GM18907 (cell line): ENCODE measurements around the gene ANO6.
"Not testable (repeated sequence)": the region's sequence is repeated elsewhere in the genome, so short reads cannot be mapped to it uniquely, and the experiment has no call there.

Source experiments
- ATAC-seq: cut with Tn5 transposase; IDR thresholded peaks from one replicate; pipeline ENCODE4 v1.9.1; 2021; ENCODE audit warnings: mild to moderate bottlenecking, moderate library complexity; ENCODE audit not compliant: unreplicated experiment

The ANO6 gene

DNA sequence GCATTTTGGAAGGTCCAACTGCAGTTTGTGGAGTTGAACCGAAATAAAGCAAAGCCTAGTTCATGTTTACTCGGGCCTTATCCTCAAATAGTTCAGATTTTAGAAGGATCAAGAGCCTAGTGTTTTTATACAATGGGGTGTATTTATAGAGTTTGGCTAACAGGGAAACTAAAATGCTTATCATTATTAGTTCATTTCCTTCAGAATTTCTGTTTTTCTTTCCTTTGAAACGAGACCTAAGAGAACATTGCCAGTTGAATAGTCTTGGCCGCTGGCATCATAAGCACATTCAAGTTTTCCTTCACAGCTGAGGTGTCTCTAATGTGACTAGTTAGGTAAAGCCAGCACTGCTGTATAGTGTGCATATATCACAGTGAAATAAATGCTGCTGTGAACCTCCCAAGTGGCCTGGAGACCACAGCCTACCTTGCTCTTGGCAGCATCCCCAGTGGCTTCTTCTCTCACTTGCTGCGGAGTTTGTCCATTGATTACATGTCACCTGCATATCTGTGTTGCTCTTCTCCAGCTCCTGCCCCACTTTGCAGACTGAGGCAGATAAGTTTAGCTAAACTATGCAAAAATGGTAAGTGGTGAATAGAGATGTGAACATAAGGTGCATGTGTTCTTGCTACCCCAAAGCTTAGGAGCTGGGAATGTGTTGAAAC lies 88.8 kb downstream of the ANO6 start:
- no peak for ATAC-seq

DNA sequence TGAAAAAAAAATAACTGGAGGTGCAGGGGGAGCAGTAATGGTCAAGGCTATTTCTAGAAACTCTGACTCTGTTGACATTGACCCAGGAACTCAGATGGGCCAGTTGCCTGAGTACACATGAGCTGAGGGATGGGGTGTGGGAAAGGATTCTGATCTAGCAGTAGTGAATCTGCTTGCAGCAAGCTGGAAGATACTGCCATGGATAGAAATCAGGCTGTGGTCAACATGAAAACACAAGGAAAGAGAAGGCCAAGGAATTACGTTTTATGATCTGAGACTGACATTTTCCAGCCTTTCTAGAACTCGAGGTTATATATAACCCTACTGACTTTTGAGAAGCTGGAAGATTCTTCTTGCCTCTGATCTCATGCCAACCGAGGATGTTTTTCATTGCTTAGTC lies 90.0 kb downstream of the ANO6 start:
- no peak for ATAC-seq

DNA sequence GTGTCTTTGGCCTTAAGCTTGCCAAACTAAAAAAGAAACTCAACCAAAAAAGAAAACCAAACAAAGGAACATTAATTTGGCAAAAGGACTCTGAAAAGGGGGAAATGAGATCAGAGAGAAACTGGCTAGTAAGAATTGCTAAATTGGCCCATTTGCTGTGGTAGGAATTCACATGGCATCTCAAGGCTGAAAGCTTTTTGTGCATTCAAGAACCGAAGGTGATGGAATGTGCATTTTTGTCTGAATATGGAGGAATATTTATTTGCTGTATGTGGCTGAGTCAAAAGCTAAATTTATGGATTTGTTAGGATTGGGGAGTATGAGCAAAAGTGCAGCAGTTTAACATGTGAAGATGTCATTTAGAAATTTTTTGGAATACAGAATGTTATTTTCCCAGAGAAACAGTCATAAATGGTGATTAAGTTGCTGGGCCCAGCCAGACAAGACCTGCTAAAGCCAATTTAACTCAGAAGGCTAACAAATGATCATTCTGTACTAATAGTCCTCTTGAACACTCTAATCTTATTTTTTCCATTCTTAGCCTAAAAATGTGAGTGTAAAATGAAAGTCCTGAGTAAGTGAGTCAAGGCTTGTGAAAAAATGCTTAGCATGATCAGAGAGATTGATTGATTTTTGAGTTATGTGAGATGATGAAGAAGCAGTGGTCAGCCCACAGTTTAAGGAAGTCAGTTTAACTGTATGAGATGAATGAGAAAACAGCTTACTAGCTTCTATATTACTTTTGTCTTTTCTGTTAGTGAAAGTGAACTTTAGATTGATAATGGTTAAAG lies 94.1 kb downstream of the ANO6 start:
- ATAC-seq = no peak

DNA sequence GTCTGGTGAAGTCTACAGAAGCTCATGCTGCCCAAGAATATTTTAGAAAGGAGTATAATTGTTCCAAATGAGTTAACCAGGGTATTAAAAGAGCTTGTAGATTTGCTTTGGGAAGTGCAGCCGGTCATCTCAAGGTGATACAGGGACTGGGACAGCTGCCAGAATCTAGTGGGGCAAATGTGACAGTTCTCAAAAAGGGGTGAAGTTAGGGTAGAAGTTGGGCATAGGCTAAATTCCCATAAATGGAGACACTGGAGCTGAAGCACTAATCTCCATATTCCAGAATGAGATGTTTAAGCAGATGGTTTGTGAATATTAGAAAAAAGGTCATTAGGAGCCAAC lies 94.7 kb downstream of the ANO6 start:
- no peak for ATAC-seq

DNA sequence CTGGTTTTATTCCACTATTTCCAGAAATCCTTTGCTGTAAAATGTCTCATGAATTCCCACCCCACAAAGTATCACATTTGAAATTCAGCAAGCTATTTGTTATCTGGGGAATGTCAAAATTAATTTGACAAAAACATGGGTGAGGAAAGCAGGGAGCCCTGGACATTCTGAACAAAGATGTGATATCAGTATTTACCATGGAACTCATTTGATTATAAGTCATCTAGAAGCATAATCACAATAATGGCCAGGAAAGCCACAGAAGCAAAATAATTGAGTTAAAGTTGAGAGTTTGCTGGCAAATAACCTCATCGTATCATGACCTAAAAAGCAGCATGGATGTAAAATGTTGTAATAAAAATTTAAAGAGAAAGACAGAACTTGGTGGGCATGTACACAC lies 96.1 kb downstream of the ANO6 start:
- ATAC-seq = no peak

DNA sequence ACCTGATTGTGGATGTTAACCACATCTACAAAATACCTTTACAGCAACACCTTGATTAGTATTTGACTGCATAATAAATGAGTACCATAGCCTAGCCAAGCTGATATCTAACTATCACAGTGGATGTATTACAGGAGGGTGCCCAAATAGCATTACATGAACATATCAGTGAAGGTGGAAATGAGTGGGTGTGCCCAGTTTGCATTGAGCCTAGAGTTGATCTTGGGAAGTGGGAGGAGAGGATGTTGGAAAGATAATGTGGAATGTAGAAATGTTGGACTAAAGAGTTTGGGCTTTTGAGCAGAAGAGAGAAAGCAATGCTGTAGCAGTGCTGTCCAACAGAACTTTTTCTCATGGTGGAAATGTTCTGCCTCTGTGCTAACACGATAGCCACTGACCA lies 98.9 kb downstream of the ANO6 start:
- no peak for ATAC-seq

DNA sequence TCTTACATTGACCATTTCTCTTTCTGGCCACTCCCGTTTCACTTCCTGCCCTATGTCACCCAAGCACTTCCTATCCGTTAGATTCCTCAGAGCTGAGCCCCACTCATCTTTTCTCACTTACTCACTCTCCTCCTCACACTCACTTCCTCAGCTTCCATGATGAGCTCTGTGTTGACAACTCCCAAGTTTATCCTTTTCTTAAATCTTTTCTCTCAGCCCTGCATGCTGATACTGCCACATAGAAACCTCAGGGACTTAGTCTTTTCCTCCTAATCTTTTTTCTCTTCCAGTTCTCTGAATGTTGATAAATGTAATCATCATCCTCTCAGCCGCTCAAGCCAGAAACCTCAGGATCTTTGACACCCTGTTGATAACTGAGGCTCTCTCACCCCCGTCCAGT lies 99.6 kb downstream of the ANO6 start:
- no peak for ATAC-seq

DNA sequence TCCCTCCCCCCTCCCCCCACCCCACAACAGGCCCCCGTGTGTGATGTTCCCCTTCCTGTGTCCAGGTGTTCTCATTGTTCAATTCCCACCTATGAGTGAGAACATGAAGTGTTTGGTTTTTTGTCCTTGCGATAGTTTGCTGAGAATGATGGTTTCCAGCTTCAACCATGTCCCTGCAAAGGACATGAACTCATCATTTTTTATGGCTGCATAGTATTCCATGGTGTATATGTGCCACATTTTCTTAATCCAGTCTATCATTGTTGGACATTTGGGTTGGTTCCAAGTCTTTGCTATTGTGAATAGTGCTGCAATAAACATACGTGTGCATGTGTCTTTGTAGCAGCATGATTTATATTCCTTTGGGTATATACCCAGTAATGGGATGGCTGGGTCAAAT lies 101.4 kb downstream of the ANO6 start:
- ATAC-seq = not testable (repeated sequence)

DNA sequence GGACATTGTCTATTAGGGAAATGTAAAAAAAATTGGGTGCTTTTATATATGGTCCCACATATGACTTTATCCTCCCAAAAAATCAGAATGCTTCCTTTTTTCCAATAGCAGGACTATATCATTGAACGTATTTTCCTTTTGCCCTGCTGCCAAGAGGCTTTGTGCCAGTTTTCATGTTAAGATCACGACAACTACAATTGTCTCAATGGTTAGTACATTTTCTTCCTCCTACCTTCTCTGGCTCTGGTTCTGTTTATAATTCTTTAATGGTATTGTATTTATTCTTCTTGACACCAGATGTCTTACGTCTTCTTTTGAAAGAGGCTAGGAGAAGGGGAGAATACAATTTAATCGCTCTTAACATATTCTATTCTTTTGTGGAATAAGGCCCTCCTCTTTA lies 106.9 kb downstream of the ANO6 start:
- ATAC-seq = no peak

DNA sequence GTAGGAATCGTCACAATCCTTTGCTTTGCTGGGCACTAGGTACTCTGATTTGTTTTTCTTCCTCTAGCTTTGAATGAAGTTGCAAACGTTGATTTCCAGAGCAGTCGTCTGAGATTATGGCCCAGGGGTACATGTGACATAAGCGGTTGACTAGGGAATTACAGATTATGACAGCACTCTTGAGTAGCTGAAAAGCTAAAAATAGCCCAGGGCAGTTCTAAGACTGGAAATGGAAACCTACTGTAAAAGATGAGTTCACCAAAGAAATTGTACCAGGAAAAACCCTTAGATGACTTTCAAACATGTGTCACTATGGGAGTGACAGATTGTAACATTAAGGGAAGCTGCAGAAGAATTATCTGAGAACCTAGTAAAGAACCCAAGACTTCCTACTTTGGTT lies 108.5 kb downstream of the ANO6 start:
- ATAC-seq = no peak

DNA sequence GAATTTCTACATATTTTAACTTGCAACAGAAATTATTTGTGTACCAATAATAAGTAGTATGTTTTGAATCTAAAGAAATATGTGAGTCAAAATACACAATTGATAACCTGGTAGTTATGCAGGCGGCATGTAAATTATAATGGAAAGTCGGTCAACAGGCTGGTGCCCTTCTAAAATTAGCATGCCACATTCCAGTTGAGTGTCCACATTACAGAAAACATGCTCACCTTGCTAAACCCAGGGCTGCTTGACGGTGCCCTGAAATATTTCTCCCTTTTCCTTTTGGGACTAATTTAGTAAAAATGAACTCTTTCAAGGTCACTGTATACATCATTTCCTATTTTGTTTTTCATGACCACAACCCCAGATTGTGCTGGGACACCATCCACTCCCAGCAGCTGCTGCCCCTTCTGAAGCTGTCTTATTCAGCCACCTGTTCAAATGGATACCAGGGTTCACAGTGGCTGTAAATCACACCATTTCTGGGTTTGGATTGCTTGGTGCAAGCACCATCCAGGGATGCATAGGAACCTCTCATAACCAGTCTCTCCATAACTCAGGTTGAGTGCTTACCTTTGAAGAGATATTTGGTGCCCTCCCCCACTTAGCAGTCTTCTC lies 110.6 kb downstream of the ANO6 start:
- ATAC-seq = no peak

DNA sequence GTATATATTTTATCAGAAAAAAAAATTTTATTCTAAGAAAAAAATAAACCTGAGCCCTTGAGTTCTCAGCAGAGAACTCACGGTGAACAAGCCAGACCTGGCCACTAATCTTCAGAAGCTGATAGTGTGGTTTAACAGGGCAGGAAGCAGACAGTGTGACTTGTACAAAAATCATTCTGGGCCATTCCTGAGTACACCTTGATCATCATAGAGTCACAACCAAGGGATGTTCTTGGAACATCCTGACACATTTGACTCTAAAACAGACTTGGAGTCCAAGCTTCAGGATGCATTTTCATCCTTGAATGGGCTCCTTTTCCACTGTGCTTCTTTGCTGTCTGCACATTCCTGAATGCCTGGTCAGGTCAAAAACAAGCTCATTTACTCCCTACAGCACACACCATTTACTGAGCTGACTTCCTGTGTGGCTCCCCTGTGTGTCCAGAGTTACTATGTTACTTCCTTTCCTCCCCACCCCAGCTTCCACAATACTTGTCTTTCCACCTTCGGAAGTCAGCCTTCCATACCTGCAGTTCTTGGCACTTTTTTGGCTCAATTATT lies 112.0 kb downstream of the ANO6 start:
- ATAC-seq = no peak

DNA sequence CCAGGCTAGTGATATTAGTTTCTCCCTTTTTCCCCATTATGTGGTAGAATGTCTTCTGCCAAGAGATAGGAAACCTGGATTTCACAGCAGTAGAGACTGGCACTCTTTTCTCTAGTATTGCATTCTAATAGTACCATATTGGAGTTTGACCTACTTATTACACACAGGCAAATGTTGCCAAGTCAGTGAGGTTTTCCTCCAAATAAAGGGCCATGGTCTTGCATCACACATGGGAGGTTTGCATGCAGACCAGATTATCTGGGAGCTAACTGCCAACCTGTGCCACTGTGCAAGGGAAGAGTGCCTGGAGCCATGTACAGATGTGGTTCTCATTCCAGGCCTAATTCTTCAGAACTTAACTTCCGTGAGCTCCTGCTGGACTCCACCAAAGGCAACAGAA lies 113.3 kb downstream of the ANO6 start:
- ATAC-seq = no peak

DNA sequence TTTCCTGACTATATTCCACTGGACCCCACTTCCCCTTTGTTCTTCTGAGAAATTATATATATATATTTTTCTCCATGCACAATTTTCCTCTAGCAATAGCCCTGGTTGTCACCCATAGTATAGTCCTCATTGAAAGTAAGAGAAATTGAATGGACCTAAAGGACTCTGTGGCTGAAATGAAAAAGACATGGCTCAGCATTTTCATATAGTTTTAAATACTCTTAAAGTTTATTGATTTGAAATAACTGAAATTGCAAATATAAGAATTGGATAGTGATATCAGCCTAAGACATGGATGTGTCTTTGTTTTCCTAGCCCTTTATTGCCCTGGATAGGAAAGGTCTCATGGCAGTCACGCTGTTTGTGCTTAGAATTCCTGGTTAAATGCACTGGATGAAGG lies 113.8 kb downstream of the ANO6 start:
- no peak for ATAC-seq

DNA sequence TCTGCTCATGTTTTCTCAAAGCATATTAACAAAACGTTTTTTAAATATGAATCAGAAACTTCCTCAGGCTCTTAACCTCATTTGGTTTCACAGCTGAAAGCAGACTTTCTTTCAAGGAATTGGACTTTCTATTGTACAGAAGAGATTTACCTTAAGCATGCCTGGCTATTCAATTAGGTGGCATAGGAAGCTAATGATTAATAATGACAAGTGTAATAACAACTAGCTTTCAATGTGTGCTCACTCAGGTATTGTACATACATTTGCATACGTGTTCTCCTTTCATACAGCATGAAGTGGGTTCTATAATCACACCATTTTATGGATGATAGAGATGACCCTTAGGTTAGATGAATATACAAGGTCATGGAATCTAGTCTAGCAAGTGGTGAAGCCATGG lies 115.7 kb downstream of the ANO6 start:
- peak; percentile 85 for ATAC-seq

DNA sequence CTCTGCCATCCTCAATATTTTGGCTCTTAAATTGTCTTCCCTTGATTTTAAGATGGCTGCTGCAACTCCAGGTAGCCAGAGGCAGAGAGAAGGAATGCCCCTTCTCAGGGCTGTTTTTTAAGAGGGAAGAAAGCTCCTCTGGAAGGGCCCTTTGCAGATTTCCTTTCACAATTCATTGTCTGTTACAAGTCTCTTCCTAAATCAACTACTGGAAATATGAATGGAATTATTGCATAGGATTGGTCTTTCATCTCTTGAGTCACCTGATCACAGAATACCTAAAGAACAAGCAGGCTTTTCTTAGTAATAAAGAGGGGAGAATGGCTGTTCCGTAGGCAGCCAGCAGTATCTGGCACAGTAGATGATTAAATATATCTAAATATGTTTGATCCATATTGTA lies 118.5 kb downstream of the ANO6 start:
- no peak for ATAC-seq

DNA sequence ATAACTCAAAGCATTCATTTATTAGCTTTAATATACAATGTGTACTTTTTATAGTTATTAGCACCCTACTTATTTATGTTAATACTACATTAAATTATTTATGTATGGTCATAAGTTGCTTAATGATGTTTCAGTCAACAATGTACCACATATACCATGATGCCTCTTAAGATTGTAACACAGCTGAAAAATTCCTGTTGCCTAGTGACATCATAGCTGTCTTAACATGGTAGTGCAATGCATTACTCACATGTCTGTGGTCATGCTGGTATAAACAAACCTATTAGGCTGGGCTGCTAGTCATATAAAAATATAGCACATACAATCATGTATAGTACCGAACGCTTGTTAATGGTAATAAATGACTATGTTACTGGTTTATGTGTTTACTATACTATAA lies 120.4 kb downstream of the ANO6 start:
- ATAC-seq = no peak

DNA sequence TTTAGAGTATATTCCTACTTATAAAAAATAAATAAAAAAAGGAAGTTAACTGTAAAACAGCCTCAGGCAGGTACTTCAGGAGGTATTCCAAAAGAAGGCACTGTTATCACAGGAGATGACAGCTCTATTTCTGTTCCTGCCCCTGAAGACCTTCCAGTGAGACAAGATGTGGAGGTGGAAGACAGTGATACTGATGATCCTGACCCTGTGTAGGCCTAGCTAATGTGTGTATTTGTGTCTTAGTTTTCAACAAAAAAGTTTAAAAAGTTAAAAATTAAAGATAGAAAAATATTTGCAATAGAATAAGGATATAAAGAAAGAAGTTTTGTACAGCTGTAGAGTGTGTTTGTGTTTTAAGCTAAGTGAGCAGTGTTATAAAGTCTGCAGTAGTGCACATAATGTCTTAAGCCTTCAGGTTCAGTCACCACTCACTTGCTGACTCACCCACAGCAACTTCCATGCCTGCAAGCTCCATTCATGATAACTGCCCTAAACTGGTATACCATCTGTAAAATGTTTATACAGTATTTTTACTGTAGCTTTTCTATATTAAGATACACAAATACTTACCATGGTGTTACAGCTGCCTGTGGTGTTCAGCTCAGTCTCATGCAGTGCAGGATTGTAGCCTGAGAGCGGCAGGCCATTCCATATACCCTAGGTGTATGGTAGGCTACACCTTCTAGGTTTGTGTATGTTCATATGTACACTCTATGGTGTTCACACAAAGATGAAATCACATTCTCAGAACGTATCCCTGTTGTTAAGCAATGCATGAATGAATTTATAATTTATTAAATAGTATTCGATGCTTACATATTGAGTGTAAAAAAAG lies 121.1 kb downstream of the ANO6 start:
- no peak for ATAC-seq

DNA sequence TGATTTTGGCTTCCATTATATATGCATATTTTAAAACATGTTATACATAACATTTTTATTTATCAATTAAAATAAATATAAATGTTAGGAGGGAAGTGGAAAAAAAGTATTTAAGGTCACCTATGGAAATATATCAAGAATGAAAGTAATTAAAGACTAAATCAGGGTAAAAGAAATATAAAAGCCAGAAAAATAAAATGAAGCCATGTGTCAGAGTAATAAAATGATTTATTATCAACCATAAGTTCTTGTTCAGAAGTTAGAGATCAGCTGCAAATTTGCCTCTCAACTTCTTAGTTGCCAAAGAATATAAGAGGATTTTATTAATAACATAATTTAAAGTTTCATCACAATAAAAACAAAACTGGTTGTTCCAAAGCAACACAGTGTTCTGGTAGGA lies 121.9 kb downstream of the ANO6 start:
- no peak for ATAC-seq

DNA sequence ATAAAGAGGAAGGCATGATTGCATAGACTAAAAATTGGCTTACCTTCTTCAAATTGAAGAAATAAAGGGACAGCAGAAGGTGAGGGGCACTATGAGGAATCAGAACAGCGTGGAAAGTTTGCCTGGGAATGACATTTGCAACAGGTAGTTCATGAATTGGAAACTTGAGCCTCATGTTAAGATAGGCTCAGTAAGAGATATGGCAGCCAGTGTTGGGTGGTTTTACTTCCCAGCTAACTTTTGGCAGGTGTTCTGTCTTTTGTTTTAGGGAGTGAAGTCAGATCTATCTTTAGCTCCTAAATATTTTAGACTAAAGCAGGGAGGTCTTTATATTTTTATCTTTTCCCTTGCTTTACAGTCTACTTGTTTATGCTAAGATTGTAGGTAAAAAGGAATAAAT lies 122.4 kb downstream of the ANO6 start:
- no peak for ATAC-seq

DNA sequence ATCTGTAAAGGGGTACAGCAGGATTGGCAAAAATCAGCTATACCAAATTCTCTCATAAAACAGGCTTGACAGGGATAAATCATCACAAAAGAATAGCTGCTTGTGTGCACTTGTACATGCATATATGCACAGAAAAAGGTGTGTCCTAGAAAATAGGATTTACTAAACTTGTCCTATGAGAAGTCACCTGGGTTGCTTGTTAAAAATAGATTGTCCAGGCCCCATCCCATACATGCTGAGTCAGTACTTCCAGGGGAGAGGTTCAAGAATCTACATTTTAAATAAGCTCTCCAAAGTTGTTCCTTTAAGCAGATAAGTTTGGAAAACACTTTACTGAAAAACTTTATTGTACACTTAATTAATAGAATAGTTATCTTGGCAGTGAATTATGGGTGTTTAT lies 123.1 kb downstream of the ANO6 start:
- no peak for ATAC-seq
